GM12872 (cell line): ENCODE results near the gene GATD1.

ENCODE experiments used
- CTCF ChIP-seq: IDR thresholded peaks from 3 replicates; pipeline ENCODE4 v1.5.1; 2011; ENCODE audit warnings: low read depth, mild to moderate bottlenecking, low read length, moderate library complexity; ENCODE audit not compliant: insufficient read depth

Gene GATD1

GRCh38 chr11:816433-816779 is 39.1 kb upstream of the GATD1 start:
- TF ChIP-seq CTCF: no peak

GRCh38 chr11:815675-816432 is 38.6 kb upstream of the GATD1 start:
- TF ChIP-seq CTCF: no peak

GRCh38 chr11:813456-814096 is 36.3 kb upstream of the GATD1 start:
- TF ChIP-seq CTCF: no peak

GRCh38 chr11:813072-813455 is 35.8 kb upstream of the GATD1 start:
- TF ChIP-seq CTCF: no peak

GRCh38 chr11:812390-812789 is 35.1 kb upstream of the GATD1 start:
- TF ChIP-seq CTCF: no peak

GRCh38 chr11:811446-812245 is 34.4 kb upstream of the GATD1 start:
- TF ChIP-seq CTCF: 0 out of 3 replicates have a peak, but pooled peaks have one; percentile 14

GRCh38 chr11:810040-810567 is 32.8 kb upstream of the GATD1 start:
- no peak for TF ChIP-seq CTCF
